GM18520 (cell line): ENCODE data around the gene ELL2.
"Not testable (repeated sequence)": the region's sequence is repeated elsewhere in the genome, so short reads cannot be mapped to it uniquely, and the experiment has no call there.

Source experiments
- ATAC-seq: cut with Tn5 transposase; IDR thresholded peaks from one replicate; pipeline ENCODE4 v1.9.1; 2021; ENCODE audit not compliant: unreplicated experiment

Gene ELL2

GRCh38 chr5:95841914-95842812, 119.5 kb downstream of the ELL2 start:
- no peak for ATAC-seq

GRCh38 chr5:95840956-95841705, 120.5 kb downstream of the ELL2 start:
- no peak for ATAC-seq

DNA sequence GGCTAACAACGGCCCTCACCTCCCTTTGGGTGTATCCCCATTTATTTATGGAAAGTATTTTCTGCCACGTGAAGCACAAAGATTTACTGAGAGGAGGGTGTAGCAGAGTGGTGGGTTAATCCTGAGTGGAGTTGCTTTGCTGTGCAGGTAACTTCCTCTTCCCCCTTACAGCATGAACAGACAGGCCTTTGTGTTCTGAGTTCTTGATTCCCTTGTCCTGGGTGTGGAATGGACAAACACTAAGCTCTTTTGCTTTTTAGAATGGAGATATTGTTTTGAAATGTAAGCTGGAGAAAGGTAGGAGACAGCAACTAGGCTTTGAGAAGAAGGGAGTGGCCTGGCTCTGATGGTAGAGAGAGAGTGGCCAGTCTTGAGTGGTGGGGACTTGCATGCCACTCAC, 122.0 kb downstream of the ELL2 start:
- ATAC-seq = no peak

- ATAC-seq = no peak
Measured at GRCh38 chr5:95838556-95838955, 123.1 kb downstream of the ELL2 start.

DNA sequence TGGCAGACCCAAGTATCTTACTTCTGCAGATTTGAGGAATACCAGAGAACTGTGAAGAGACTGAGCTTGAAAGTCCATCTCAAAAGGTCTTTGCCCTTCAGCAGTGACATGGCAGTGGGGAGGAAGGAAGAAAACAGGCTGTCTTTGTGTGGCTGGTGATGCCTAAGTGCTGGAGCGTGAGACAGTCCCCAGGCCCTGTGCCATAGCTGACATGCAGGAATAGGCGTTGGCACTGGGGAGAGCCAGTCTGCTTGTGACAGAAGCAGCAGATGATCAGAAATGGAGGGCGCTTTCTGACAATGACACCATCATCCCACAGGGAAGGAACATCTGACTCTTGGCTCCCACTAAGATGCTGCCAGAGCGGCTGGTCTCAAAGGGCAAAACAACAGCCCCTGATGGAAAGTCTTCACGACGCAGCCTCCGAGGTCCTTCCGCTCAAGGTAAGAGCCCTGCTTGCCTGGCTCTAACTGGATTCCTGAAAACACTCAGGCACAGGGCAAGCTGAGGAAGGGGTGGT, 123.6 kb downstream of the ELL2 start:
- no peak for ATAC-seq

GRCh38 chr5:95837492-95837891, 124.2 kb downstream of the ELL2 start:
- ATAC-seq = no peak

- ATAC-seq = not testable (repeated sequence)
Measured at GRCh38 chr5:95836971-95837370, 124.7 kb downstream of the ELL2 start.

GRCh38 chr5:95836544-95836943, 125.1 kb downstream of the ELL2 start:
- ATAC-seq = no peak

DNA sequence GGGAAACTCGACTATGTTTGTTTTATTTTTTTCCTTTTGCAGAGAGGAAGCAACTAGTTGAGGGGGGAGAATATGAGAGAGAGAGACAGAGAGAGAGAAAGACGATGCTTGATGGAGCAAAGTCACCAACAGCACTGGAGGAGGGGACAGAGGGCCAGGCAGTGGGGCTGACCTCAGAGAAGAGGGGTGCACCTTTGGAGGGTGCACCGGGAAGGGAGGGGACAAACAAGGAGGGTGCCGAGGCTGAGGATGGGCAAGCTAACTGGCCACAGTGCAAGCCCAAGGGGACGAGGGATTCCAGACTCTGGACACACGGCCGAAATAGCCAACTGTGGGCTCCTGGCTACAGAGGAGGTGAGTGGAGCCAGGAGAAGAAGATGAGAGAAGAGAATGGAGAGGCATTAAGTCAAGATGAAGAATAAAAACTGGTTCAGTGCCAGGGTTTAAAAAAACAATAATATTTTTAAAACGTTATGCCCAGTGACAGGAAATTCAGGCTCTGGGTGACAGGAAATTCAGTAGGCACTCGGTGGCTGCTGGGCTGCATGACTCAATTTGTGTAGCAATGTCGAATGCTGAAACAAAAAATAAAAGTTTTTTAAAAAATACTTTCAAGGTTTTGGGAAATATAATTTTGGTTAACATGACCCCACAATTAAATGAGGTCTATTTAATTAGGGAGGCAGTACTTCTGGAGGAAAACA, 125.8 kb downstream of the ELL2 start:
- ATAC-seq = no peak
